ENCODE results near the gene FAM89A. TPM values are rescaled to one million over a fixed set of nuclear protein-coding genes. Genes with fewer than 3 reads are reported as not detected.
A peak's percentile ranks its signal among the peaks of the same experiment; 100 is the strongest.

The FAM89A gene
- total RNA-seq: 1 to 10 TPM; 5.9 to 9.8 TPM

DNA sequence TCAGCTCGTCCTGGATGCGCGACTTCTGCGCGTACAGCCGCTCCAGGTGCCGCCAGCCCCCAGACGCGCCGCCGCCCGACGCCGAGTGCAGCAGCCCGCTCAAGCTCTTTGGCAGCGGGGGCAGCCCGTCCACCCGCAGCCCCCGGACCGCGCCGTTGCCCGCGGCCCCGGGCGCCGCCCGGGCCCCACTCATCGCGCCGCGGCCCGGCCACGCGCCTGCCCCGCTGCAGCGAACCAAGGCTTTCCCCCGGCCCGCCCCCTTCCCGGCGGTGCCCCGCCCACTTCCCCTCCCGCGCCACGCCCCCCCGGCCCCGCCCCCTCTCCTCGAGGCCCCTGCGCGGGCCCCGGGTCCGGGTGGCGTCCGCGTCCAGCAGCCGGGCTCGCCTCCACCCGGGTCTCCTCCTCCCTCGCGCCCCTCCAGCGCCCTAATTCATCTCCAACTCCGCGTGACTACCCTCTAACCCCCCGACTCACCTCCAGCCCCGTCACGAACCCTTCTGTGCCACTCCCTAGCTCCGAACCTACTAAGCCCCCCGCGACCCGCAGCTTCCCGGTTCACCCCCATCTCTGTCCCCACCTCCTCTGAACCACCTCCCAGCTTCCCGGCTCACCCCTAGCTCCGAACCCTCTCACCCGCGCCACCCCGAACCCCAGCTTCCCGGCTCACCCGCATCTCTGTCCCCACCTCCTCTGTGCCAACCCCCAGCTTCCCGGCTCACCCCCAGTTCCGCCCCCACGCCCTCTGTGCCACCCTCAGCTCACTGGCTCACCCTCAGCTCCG lies at the start of gene FAM89A:
Gene FAM89A, minus strand, starts transcription at position 236 of the 781 bp plus-strand sequence. Its CDS starts 43 bp downstream, at position 193.
- Mint-ChIP-seq H3K27ac (no peak within 1 kb of the TSS), H3K4me3 (peak within 1 kb of the TSS; percentile 69), H3K4me1 (peaks cover 25% of the 10 kb centered on the region), H3K36me3 (no peaks in the 10 kb centered on the region), H3K27me3 (peaks cover 27% of the 10 kb centered on the region), H3K9me3 (ENCODE audit: low read depth) (no peaks in the 10 kb centered on the region)
- CTCF ChIA-PET: interaction anchor here (0.8 to 3.3 kb wide), 4 partner anchors 10 to 61 kb away, joined by 3 to 12 read pairs (median 4); partner anchors contain the start of genes ARV1 and TTC13
- peak; percentile 72 for DNase-seq
- ATAC-seq: peak; percentile 84

DNA sequence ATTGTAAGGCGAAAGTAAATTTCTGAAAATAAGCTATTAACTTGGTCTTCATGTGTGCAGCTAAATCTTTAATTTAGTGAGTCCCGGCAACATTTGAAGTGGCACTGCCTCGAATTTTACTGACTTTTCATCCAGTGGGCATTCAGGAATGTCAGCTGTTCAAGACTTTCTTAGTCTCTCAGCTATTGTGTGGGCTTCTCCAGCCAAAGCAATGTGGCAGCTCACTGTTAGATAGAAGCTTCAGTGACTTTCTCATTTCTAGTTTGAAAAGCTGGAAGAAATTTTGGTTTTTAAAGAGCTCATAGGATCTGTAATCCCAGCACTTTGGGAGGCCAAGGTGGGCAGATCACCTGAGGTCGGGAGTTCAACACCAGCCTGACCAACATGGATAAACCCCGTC lies 44.3 kb upstream of the FAM89A start:
- CTCF ChIA-PET: no interaction called here
- ATAC-seq: no peak
- peaks cover 30% of the 10 kb centered on the region for H3K27me3 Mint-ChIP-seq
- no peak overlapping the region for H3K4me3 Mint-ChIP-seq
- DNase-seq: no peak
- no peak overlapping the region for H3K27ac Mint-ChIP-seq
- no peaks in the 10 kb centered on the region for H3K9me3 Mint-ChIP-seq (ENCODE audit: low read depth)
- no peaks in the 10 kb centered on the region for H3K36me3 Mint-ChIP-seq
- no peaks in the 10 kb centered on the region for H3K4me1 Mint-ChIP-seq

DNA sequence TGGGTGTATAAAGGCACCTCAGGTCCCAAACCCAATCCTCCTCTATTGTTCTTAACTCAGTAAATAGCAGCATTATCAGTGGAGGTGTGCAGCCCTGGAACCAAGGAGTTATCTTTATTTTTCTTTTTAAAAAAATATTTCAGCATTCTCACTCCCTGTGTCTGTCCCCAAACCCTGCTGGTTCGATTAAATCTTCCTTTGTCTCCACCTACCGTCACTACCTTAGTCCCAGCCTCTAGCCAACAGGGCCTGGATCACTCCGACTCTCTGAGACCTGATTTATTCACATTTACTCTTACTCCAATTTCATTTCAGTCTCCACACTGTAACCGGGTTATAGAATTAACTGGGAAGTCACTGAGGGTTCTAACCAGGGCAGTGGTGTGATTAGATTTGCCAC lies 39.1 kb upstream of the FAM89A start:
- ATAC-seq (no peak), DNase-seq (no peak)
- CTCF ChIA-PET: no interaction called here
- H3K9me3 Mint-ChIP-seq (ENCODE audit: low read depth): no peaks in the 10 kb centered on the region
- no peaks in the 10 kb centered on the region for H3K4me1 Mint-ChIP-seq
- H3K27ac Mint-ChIP-seq: no peak overlapping the region
- peaks cover 21% of the 10 kb centered on the region for H3K27me3 Mint-ChIP-seq
- no peaks in the 10 kb centered on the region for H3K36me3 Mint-ChIP-seq
- no peak overlapping the region for H3K4me3 Mint-ChIP-seq

DNA sequence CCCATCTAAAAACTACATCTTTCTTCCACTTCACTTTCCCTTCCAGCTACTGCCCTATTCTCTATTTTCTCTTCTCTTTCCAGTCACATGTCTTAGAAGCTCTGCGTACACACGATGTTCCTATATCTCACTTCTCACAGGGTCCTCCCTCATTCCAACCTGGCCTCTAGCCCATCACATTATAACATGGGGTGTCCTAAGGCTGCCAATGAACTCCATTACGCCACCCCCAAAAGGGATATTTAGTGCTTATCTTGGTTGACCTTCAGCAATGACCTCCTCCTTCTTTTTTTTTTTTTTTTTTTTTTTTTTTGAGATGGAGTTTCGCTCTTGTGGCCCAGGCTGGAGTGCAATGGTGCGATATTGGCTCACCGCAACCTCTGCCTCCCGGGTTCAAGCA lies 38.2 kb upstream of the FAM89A start:
- no peaks in the 10 kb centered on the region for H3K4me1 Mint-ChIP-seq
- no peak for ATAC-seq
- DNase-seq: no peak
- H3K4me3 Mint-ChIP-seq: no peak overlapping the region
- no peaks in the 10 kb centered on the region for H3K36me3 Mint-ChIP-seq
- H3K27me3 Mint-ChIP-seq: peaks cover 21% of the 10 kb centered on the region
- CTCF ChIA-PET: no interaction called here
- no peak overlapping the region for H3K27ac Mint-ChIP-seq
- no peaks in the 10 kb centered on the region for H3K9me3 Mint-ChIP-seq (ENCODE audit: low read depth)

DNA sequence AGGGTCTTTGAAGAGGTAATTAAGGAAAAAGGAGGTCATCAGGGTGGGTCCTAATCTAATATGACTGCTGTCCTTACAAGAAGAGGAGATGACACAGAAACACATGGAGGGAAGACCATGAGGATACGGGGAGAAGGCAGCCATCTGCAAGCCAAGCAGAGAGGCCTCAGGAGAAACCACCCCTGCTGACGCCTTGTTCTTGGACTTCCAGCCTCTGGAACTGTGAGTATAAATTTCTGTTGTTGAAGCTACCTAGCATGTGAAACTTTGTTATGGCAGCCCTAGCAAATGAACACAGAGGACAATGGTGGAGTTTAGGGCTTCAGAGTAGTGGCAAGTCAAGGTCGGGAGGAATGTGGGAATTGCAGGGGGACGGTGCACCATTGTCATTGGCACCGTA lies 36.7 kb upstream of the FAM89A start:
- CTCF ChIA-PET: no interaction called here
- no peaks in the 10 kb centered on the region for H3K9me3 Mint-ChIP-seq (ENCODE audit: low read depth)
- ATAC-seq (no peak), DNase-seq (no peak)
- peaks cover 21% of the 10 kb centered on the region for H3K27me3 Mint-ChIP-seq
- H3K27ac Mint-ChIP-seq: no peak overlapping the region
- H3K4me1 Mint-ChIP-seq: no peaks in the 10 kb centered on the region
- no peak overlapping the region for H3K4me3 Mint-ChIP-seq
- H3K36me3 Mint-ChIP-seq: no peaks in the 10 kb centered on the region

DNA sequence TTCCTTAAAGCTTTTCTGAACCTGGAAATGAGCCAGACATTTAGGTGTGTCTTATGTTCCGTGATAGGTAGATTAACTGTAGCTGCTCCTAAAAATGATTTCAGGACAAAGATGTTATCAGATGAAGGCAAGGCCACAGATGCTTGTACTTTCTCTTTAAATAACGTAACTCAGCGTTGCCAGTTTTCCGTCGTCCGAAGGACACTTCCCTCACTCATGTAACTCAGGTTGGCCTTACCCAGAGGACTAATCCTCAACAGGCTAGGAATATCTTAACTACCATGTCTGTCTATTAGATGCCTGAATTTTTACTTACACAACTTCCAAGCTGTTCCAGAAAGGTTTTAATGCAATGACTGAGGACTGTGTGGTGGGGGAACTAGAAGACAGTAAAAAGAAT lies 35.4 kb upstream of the FAM89A start:
- H3K27ac Mint-ChIP-seq: no peak overlapping the region
- no peaks in the 10 kb centered on the region for H3K36me3 Mint-ChIP-seq
- no peak overlapping the region for H3K4me3 Mint-ChIP-seq
- ATAC-seq (no peak), DNase-seq (no peak)
- H3K4me1 Mint-ChIP-seq: no peaks in the 10 kb centered on the region
- CTCF ChIA-PET: no interaction called here
- peaks cover 15% of the 10 kb centered on the region for H3K27me3 Mint-ChIP-seq
- H3K9me3 Mint-ChIP-seq (ENCODE audit: low read depth): no peaks in the 10 kb centered on the region

DNA sequence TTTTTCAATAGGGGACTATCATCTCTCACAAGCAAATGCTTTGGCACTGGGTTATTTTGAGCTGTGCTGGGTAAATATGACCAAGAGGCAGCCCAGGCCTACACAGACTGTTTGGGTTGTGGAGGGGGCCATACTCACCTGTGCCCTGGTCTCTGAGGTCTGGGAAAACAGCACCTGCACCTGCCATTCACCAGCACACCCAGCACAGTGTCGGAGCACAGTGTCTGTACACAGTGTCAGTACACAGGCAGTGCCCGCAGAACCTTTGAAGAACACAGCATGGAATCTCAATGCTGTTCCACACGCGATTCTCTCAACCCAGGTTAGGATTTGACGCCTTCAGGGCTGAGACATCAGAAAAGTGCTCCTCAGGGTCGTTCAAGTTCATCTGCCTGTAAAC lies 35.0 kb upstream of the FAM89A start:
- Mint-ChIP-seq H3K4me1 (no peaks in the 10 kb centered on the region), H3K27ac (no peak overlapping the region), H3K36me3 (no peaks in the 10 kb centered on the region), H3K27me3 (peaks cover 15% of the 10 kb centered on the region), H3K9me3 (ENCODE audit: low read depth) (no peaks in the 10 kb centered on the region), H3K4me3 (no peak overlapping the region)
- CTCF ChIA-PET: no interaction called here
- DNase-seq (no peak), ATAC-seq (no peak)

DNA sequence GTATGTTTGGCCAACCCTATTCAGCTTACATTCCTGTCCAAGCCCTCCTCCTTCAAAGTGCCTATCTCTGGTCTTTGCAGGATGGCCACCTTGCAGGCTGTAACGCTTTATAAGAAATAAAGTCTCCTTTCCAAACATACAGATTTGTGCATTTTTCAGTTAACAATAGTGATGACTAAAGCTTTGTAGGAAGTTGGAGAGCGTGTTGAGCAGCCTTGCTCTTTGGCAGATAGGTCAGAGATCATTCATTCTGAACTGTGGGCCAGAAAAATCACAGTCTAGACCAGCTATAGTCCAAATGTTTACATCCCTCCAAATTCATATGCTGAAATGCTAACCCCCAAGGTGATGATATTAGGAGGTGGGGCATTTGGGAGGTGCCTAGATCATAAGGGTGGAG lies 34.0 kb upstream of the FAM89A start:
- DNase-seq (no peak), ATAC-seq (no peak)
- Mint-ChIP-seq H3K9me3 (ENCODE audit: low read depth) (no peaks in the 10 kb centered on the region), H3K27ac (no peak overlapping the region), H3K4me3 (no peak overlapping the region), H3K4me1 (no peaks in the 10 kb centered on the region), H3K27me3 (peaks cover 8% of the 10 kb centered on the region), H3K36me3 (no peaks in the 10 kb centered on the region)
- CTCF ChIA-PET: no interaction called here

DNA sequence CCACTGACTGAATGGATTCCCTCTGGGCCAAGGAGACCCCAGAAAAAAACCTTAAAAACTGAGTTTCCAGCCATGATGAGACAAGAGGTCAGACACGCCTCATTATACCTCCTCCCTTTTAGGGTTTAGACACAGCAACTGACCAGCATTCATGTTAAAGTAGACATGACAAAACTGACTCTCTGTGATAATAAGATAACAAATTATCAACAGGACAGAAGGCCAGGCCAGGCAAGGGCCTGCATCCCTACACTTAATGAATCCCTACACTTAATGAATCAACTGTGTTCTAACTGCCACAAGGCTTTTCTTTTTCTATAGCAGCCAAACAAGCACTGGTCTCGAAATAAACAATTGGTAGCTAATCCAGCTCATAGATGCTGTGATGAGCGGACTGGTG lies 33.3 kb upstream of the FAM89A start:
- Mint-ChIP-seq H3K9me3 (ENCODE audit: low read depth) (no peaks in the 10 kb centered on the region), H3K4me1 (no peaks in the 10 kb centered on the region), H3K4me3 (no peak overlapping the region), H3K27me3 (peaks cover 4% of the 10 kb centered on the region), H3K36me3 (no peaks in the 10 kb centered on the region), H3K27ac (no peak overlapping the region)
- CTCF ChIA-PET: no interaction called here
- ATAC-seq (no peak), DNase-seq (no peak)

DNA sequence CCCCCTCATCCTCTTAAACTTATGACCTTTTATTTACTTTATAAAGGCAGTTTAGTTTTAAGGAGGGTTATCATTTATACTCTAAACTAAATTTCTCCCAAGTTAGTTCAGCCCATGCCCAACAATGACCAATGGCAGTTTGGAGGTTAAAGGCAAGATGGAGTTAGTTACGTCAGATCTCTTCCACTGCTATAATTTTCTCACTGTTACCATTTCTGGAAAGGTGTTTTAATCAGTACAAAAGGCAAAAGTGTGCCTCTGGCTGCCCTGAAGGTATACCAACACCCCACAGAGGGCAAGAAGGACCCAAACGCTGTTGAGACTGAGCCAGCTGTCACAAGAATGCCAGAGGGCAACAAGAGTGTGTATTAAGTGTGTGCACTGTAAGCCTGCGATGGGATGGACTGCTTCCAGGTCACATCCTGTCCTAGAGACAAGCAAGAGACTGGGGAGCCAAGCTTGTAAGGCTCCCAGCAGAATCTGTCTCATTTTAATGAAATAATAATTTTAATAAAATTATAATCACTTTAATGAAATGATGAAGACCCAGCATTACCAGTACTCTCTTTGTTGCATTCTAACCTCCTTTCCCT lies 32.5 kb upstream of the FAM89A start:
- H3K27ac Mint-ChIP-seq: no peak overlapping the region
- no peaks in the 10 kb centered on the region for H3K36me3 Mint-ChIP-seq
- H3K27me3 Mint-ChIP-seq: no peaks in the 10 kb centered on the region
- H3K4me1 Mint-ChIP-seq: no peaks in the 10 kb centered on the region
- ATAC-seq: no peak
- no peak overlapping the region for H3K4me3 Mint-ChIP-seq
- CTCF ChIA-PET: no interaction called here
- DNase-seq: no peak
- no peaks in the 10 kb centered on the region for H3K9me3 Mint-ChIP-seq (ENCODE audit: low read depth)

DNA sequence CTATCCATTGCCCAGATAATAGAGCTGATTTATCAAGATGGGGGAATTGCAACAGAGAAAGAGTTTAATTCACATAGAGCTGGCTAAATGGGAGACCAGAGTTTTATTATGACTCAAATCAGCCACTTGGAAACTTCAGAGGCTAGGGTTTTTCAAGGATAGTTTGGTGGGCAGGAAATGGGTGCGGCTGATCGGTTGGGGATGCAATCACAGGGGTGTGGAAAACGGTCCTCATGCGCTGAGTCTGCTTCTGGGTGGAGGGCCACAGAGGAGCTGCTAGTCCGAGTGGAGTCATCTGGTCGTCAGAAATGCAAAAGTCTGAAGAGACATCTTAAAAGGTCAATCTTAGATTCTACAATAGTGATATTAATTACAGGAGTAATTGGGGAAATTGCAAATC lies 32.0 kb upstream of the FAM89A start:
- Mint-ChIP-seq H3K9me3 (ENCODE audit: low read depth) (no peaks in the 10 kb centered on the region), H3K4me3 (no peak overlapping the region), H3K27me3 (peaks cover 2% of the 10 kb centered on the region), H3K36me3 (no peaks in the 10 kb centered on the region), H3K4me1 (no peaks in the 10 kb centered on the region), H3K27ac (no peak overlapping the region)
- no peak for DNase-seq
- CTCF ChIA-PET: no interaction called here
- ATAC-seq: no peak

DNA sequence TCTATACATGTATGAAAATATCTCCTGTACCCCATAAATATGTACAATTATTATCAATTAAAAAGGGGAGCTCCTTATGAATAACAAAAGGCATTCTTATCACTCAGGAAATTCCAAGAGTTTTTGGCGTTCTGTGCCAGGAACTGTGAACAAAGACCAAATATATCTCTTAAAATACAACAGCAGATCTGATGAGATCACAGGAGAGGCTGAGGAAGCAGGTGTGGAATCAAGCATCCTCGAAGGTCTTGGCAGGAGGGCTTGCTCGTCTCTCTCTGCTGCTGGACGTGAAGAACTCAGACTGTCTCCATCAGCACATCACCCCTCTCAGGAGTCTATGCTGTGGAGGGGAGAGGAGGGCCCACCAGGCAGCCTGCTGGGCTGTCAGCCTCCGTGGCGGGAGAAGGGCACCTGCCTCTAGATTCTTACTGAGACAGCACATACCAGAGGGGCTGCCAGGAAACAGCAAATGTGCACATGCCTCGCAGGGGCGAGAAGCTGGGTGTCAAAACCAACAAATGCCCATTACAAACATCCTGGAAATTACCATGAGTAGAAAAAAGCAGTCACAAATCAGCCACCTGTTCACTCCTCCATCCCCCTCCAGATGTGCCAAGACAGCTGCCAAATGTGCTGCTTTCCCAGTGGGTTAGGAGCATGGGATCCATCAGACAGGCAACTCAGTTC lies 30.8 kb upstream of the FAM89A start:
- Mint-ChIP-seq H3K27ac (no peak overlapping the region), H3K27me3 (peaks cover 10% of the 10 kb centered on the region), H3K36me3 (no peaks in the 10 kb centered on the region), H3K4me3 (no peak overlapping the region), H3K4me1 (no peaks in the 10 kb centered on the region), H3K9me3 (ENCODE audit: low read depth) (no peaks in the 10 kb centered on the region)
- CTCF ChIA-PET: no interaction called here
- ATAC-seq (no peak), DNase-seq (no peak)

DNA sequence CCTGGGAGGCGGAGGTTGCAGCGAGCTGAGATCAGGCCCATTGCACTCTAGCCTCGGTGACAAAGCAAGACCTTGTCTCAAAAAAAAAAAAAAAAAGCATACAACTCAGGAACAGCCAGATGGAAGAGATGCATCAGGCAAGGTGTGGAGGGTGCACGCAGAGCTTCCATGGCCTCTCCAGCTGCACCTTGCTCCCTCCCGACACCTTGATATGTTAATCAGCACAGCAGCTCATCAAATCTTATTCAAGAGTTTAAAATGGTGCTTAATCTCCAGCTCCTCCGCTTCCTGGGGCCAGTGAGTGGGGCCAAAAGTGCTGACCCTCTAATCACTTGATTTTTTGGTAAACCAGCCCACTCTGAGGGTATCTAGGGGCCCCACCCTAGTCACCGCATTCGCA lies 29.3 kb upstream of the FAM89A start:
- Mint-ChIP-seq H3K9me3 (ENCODE audit: low read depth) (no peaks in the 10 kb centered on the region), H3K27ac (no peak overlapping the region), H3K4me3 (no peak overlapping the region), H3K27me3 (peaks cover 10% of the 10 kb centered on the region), H3K4me1 (no peaks in the 10 kb centered on the region), H3K36me3 (no peaks in the 10 kb centered on the region)
- ATAC-seq: no peak
- DNase-seq: no peak
- CTCF ChIA-PET: interaction anchor here (0.7 kb wide), 1 partner anchor 186 kb away, joined by 3 read pairs; no protein-coding TSS in a partner anchor

DNA sequence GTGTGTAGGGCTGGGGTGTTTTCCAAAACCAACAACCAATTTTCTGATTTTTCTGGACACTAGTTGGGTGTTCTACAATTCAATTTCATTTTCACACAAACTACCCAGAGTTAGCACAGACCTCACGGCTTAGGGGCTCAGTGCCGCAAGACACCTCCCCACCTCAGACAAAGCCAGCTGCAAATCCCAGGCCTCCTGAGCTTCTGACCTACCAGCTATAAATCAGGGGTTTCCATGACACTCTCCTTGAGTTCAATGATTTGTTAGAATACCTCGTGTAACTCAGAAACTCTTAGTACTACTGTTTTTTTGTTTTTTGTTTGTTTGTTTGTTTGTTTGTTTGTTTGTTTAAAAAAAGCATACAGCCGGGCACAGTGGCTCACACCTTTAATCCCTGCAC lies 28.7 kb upstream of the FAM89A start:
- no peaks in the 10 kb centered on the region for H3K9me3 Mint-ChIP-seq (ENCODE audit: low read depth)
- H3K27ac Mint-ChIP-seq: no peak overlapping the region
- H3K4me1 Mint-ChIP-seq: no peaks in the 10 kb centered on the region
- ATAC-seq (no peak), DNase-seq (no peak)
- H3K36me3 Mint-ChIP-seq: no peaks in the 10 kb centered on the region
- H3K27me3 Mint-ChIP-seq: peaks cover 10% of the 10 kb centered on the region
- no peak overlapping the region for H3K4me3 Mint-ChIP-seq
- CTCF ChIA-PET: no interaction called here

Measured in activated CD8-positive, alpha-beta memory T cell treated with anti-CD3 and anti-CD28 coated beads, Interleukin-2, amount 10 ng/mL, durations not matched to agents 7 days and 5 days (primary cell).